ENCODE data around the gene HOXD13.

Gene HOXD13

DNA sequence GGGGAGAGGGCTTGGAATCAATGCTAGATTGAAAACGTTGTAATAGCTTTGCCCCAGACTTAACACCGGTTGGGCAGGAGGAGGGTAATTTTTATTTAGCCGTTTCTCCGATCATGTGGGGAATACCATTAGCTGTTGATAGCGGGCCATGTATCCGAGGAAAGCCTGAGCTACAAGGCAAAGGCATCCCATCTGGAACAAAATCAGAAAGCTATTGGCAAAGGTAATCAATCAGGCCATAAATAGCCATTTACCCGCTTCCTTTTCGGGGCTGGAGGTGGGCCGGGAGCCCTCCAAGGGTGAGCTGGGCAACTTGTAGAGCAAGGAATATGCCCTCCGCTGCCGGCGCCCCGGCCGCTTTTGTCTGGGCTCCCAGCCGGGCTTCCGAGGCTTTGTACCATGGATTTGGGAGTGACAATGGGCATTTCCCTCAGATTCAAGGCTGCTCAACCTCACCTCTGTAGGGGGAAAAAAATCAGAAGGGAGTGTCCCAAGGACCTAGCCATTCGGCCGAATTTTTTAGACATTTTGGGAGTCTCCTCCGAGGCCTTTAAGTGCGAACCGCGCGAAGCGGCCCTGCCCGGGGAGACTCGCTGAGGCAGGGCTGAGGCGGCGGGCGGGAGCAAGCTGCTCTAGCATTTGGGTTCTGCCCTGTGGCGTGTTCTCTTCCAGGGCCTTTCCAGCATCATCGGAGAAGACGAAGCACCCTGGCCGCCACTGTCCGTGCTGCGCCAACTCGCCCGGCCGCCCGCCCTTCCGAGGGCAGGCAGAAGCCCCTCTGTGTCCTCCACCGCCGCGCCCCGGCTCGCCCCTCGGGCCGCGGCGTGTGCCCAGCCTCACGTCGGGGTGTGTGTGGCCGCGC is 28.9 kb downstream of the HOXD13 start:
- no peak for DNase-seq (ENCODE audit: low spot score)

DNA sequence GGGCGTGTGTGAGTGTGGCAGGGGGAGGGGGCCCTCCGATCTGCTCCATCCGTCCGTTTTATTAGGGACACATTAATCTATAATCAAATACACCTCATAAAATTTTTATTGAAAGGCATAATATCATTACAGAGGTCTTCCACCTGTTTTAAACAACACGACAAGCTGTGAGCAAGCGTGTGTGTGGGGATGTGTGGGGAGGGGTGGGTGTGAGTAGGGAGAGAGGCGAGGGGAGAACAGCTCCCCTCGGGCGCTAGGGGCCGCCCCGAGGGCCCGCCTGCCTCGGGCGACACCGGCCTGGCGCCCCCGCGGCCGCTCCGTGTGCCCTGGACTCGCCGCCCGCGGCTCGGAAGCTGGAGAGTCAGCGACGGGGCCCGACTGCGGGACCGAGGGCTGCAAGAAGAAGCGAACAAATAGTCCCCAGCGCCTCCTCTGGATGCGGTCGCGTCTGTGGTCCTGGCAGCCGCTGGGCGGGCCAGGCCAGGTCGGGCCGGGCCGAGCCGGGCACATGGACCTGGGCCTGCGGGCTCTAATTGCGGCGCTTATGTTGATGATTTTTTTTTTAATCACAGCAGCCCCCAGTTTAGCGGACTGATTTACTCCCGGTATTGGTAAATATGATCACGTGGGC is 29.6 kb downstream of the HOXD13 start:
- no peak for DNase-seq (ENCODE audit: low spot score)

DNA sequence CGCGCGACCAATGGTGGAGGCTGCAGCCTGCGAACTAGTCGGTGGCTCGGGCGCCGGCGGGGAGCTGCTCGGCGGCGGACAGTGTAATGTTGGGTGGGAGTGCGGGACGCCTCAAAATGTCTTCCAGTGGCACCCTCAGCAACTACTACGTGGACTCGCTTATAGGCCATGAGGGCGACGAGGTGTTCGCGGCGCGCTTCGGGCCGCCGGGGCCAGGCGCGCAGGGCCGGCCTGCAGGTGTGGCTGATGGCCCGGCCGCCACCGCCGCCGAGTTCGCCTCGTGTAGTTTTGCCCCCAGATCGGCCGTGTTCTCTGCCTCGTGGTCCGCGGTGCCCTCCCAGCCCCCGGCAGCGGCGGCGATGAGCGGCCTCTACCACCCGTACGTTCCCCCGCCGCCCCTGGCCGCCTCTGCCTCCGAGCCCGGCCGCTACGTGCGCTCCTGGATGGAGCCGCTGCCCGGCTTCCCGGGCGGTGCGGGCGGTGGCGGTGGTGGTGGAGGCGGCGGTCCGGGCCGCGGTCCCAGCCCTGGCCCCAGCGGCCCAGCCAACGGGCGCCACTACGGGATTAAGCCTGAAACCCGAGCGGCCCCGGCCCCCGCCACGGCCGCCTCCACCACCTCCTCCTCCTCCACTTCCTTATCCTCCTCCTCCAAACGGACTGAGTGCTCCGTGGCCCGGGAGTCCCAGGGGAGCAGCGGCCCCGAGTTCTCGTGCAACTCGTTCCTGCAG is 30.3 kb downstream of the HOXD13 start, which contains the start of gene HOXD9:
HOXD9 (plus strand) TSS at position 37 of the 728 bp plus-strand sequence; CDS start at position 87, 50 bp downstream.
- peak; percentile 63 for DNase-seq (ENCODE audit: low spot score)

DNA sequence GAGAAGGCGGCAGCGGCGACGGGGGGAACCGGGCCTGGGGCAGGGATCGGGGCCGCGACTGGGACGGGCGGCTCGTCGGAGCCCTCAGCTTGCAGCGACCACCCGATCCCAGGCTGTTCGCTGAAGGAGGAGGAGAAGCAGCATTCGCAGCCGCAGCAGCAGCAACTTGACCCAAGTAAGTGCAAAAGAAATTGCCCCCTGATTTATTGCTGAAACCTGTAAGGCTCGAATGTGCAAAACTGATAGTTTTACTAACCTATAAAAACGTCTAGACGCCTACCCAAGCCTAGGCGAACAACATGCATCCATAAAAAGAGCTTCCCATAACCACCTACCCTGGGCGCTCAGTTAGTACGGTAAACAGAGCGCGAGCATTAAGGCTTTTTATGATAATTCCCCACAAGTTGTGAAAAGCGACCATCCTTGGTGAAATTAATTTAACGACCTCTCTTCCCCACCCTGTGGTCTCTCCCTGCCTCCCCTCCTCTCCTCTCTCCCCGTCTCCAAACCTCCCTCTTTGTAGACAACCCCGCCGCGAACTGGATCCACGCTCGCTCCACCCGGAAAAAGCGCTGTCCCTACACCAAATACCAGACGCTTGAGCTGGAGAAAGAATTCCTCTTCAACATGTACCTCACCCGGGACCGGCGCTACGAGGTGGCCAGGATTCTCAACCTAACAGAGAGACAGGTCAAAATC is 31.0 kb downstream of the HOXD13 start:
- no peak for DNase-seq (ENCODE audit: low spot score)

DNA sequence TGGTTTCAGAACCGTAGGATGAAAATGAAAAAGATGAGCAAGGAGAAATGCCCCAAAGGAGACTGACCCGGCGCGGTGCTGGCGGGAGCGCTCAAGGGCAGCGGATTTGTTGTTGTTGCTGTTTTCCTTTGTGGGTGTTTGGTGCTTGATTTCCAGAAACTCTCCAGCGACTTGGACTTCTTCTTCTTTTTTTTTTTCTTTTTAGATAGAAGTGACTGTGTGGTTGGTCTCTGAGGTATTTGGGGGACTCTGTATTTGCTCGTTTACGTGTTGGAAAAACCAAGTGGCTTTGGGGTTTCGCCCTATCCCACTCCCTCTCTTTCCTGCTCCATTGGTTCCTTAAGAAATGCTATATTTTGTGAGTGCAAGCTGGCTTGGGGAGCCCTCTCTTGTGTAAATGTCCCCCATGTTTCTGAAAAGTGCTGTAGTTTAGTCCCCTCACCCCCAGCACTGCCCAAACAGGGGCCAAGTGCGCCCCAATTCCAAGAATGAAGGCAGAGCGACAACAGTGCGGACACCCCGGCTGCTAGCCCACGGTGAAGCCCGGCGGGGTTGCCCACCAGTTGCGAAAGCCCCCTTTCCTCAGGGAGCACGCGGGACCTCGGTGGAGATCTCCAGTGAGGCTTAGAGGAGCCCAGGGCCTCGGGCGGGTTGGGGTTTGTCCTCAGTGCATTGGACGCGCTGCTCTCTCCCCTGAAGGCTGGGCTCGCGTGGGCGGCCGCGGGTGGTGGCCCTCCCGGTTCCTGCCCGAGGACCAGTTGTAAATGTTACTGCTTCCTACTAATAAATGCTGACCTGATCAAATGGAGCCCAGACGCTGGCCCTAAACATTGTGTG is 31.8 kb downstream of the HOXD13 start:
- no peak for DNase-seq (ENCODE audit: low spot score)

DNA sequence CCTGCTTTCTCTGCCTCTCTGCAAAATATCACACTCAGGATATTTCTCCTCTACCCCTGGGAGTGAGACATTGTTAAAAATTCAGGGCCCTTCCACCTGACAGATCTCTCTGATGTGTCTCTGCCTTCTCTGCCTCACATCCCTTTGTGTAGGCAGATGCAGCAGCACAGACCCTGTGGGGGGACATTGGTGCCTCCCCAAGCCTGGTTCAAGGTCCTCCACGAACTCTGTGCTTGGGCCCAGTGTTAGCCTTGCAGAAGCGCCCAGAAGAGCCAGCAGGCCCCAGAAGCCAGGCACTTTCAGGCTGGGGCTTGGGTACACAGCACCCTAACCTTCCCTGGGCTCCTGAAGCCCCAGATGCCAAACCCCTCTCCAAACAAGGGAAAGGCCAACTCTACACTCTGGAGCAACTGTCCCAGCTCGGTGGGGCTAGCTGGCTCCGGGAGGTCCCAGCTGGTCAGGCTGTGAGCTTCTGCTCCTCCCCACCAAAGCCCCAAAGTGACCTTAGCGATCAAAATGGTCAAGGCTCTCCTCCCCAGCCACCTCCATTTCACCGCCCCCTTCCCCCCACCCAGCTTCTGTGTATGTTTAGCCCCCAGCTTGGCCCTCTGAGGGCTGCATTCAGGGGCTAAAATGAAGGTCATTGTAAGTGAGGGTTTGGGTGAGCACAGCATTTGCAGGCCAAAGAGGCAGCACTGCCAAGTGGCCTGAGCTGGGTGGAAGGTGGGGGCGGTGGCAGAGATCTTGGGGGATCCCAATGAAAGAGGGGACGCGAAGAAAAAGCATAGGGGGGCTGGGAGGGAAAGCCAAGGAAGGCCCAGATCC is 32.6 kb downstream of the HOXD13 start:
- no peak for DNase-seq (ENCODE audit: low spot score)

DNA sequence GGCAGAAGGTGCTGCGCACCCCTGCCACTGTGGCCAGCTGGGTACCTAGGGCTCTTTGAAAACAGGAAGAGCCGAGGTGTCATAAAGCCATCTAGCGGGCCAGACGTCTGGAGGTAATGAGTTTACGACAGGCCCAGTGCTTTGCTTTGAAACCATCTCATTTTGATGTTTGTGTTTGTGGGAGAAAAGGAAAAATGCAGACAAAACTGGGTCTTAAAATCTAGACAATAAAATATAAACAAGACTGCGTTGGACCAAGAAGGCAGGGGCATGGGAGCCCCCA is 33.2 kb downstream of the HOXD13 start:
- no peak for DNase-seq (ENCODE audit: low spot score)

DNA sequence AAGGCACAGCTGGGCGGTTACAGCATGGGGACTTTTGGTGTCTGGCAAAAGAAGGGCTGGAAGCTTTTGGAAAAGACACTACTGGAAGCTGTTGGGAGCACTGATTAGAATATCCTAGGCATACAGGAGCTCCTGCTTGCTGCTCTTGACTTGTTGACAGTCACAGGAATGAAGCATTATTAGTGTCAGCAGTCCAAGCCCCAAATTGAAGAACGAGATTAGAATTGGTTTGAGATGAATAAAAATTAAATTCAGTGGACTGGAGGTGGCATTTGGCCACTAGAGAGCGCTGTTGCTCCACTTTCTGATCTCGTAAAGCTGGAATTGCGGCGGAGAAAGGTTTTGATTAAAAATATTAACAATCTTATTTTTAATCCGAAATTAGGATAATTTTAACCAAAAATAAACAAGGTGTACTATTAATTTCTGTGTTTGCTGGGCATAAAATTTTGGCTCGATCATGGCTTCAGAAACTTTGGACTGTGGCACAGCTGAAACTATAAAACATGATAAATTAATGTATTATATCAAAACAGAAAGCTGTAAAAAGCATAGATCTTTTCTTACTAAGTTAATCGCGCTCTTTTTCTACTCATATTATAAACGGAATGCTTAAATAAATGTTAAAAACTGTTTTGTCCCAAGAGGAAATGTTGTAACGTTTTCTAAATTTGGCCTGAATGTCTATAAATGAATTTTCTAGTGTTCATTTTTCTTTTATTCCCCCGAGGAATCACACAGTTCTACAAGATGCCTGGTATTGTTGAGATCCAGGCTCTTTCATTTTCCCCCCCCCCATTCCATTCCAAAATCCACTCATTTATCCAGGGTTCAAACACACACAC is 34.6 kb downstream of the HOXD13 start:
- peak; percentile 56 for DNase-seq (ENCODE audit: low spot score)

DNA sequence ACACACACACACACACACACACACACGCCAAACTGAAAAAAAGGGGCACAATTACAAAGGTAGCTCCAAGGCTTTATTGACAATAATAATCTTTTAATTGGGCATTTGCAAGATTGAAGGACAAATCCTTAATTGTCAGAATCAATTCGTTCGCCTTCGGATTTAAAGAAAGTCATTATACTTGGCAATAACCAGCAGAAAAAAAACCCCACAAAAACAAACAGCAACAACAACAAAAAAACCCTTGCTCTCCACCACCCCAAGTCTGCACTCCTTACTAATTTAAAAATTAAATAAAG is 35.2 kb downstream of the HOXD13 start:
- DNase-seq (ENCODE audit: low spot score) = no peak

DNA sequence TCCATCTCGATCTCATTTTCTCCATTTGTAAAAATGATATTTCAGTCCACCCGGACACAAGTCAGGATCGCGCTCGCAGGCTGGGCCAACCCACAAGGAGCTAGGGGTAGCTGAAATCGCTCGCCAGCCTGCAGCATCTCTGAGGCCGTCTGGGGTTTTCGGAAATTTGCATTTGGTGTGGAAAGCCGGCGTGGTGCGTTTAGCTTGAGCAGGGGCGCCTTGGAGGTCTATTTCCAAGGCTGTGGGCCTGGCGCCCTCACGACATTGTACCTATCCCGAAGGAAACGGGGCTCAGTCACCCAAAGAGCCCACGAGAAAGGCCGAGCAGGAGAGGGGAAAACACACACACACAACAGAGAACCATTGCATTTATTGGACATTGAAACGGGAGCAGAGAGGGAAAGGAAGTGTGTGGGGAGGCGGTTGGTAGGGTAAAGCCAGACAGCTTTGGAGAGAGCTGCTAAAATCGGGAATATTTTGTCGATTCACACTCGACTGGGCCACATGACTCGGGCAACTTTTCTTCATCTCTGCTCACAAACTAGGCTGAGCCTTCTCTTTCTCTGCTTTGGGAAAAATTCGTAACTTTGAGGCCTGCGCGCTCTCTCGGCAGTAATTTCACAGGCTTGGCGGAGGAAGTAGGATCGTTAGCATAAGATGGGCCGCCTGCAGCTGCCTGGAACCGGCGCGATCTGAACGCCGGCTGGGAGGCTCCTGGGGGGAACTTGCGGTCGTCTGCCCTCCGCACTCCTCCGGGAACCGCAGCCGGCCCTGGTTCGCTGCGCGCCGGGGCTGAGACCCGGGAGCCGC is 35.9 kb downstream of the HOXD13 start:
- no peak for DNase-seq (ENCODE audit: low spot score)

DNA sequence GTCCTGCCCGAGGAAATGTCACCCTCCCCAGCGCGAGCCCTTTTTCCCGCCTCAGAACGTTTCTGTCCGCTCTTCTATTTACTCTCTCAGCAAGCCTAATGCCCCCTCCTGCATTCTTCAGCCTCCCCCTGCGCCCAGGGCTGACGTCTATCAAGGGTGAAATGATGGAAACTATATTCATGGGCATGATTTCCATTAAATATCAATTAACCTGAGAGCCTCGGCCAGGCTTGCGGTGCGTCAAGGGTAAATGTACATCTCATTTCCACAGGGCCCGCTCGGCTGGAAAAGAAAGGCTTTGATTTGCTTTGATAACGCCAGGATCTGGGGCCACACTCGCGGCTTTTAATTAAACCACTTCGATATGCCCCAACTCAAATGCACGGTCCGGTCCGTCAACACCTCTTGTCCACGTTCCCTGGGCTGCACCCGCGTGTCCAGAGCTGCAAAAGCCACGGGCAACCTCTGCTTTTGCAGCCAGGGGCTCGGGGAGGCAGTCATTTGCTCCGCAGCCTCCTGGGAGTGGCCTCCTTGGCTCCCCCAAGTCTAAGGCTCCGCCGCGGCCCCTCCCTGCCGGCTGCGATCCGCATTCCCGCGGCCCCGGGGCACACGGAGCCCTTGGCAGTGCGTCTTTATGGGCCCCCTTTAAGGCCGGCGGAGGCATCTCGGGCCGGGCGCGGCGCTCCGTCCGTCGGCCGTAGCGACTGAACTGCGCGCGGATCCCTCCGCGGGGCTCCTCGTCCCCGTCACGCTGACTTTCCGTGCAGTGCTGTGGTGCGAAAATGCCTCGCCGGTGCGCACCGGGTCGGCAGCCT is 36.7 kb downstream of the HOXD13 start, which contains the start of gene HOXD8:
HOXD8 (plus strand) TSS at position 724 of the 815 bp plus-strand sequence. CDS start 662 bp downstream, outside the sequence.
- no peak for DNase-seq (ENCODE audit: low spot score)

DNA sequence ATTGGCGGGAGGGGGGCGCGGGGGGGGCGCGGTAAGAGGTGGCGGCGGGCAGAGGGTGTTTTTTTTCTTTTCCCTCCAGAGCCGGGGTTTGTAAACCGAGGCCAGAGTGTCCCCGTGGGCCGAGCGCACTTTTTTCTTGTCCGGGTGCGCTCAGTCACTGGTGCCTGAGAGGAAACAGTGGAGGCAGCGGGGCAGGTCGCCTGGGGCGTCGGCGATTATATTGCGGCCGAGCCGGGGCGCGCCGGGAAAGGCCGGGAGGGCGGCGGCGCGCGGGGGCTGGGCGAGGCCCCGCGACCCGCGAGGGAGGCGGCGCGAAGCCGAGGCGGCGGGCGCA is 37.3 kb downstream of the HOXD13 start:
- no peak for DNase-seq (ENCODE audit: low spot score)

DNA sequence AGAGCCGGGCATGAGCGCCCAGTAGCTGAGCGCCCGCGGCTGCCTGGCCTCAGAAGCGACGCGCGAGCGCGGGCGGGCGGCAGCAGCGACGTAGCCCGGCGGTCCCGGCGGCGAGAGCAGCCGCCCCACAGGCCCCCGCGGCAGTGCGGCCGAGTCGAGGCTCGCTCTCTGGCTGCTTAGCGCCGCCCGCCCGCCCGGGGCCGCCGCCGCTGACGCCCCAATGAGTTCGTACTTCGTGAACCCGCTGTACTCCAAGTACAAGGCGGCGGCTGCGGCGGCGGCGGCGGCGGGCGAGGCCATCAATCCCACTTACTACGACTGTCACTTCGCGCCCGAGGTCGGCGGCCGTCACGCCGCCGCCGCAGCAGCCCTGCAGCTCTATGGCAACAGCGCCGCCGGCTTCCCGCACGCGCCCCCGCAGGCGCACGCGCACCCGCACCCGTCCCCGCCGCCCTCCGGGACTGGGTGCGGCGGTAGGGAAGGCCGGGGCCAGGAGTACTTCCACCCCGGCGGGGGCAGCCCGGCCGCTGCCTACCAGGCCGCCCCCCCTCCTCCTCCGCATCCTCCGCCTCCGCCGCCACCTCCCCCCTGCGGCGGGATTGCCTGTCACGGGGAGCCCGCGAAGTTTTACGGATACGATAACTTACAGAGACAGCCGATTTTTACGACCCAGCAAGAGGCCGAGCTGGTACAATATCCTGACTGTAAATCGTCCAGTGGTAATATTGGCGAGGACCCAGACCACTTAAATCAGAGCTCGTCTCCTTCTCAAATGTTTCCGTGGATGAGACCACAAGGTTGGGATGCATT is 37.8 kb downstream of the HOXD13 start:
- DNase-seq (ENCODE audit: low spot score) = peak; percentile 42

DNA sequence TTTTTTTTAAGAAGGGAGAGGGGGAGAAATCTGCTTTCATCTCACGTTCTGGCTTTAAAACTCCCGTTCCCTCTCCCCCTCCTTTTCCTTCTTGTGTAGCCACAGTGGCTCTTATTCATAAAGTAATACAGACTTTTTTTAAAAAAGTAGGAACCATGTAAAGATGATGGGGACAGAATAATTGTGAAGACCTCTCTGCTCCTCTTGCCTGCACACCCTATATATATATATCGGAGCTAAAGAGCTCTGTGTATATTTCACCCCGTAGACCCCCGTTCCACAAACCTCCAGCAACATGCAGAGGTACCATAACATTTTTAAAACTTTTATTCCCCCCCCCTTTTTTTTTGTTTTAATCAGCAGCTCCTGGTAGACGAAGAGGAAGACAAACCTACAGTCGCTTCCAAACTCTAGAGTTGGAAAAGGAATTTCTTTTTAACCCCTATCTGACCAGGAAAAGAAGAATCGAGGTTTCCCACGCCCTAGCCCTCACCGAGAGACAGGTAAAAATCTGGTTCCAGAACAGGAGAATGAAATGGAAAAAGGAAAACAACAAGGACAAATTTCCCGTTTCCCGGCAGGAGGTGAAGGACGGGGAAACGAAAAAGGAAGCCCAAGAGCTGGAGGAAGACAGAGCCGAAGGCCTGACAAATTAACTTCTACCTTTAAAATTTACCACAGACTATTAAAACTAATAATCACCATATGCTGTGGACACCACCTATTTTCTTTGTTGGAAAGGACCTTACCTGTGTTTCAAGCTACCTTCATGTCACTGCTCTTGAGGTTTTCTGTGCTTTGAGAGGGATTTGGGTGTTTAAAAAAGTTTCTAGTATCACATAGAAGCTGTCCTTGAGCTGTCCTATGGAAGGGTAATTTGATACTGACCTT is 38.7 kb downstream of the HOXD13 start:
- no peak for DNase-seq (ENCODE audit: low spot score)

DNA sequence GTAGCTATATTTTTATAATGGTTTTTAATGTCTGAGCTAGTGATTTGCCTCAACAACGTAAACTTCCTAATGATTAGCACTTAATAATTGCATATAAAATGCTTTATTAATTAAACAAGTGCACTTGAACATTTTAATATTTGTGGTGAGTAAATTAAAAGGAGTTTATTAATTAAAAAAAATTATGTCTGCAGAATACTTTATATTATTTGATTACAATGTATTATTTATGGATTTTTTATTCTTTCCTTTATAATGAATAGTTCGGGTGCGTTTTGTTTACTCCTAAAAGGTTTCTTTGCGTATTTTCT is 39.3 kb downstream of the HOXD13 start:
- DNase-seq (ENCODE audit: low spot score) = no peak
